NOMO-1 treated with dmso at 0.1 percent for 144 hours (cell line): ENCODE results near the gene YJEFN3.

Experiments
- DNase-seq: peaks from one replicate; lab custom pipeline; 2025; ENCODE audit not compliant: unreplicated experiment; lab: John Stamatoyannopoulos, UW

The YJEFN3 gene

DNA sequence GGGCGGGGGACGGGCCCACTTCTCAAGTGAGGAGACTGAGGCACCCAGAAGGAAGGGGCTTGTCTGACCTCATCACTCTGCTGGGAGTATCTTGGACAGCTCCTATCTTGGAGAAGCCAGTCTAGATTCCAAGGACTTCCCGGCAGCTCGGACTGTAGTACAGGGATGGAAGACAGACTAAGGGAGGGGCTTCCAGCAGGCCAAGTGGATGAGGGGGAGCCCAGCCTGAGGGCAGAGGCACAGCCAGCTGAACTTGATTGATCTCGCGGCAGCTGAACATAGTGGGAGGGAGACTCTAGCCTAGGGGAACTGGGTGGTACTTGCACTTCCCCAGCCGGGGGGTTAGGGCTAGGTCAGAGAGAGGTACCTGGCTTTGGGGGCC is 10.1 kb downstream of the YJEFN3 start:
- DNase-seq = no peak

DNA sequence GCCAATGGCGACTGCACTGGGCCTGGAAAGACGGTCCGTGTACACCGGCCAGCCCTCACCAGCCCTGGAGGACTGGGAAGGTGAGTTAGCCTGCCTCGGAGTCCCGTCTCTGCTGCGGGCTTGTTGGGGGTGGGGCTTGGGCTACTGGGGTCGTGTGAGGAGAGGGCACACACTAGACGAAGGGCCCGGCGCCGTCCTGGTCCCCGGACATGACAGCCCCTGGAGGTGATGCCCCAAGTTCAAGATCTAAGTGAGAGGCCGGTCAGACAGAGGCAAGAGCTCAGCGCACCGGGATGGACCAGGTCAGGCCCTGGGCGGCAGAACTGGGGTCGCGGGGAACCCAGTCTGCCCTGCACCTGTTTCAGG is 11.0 kb downstream of the YJEFN3 start:
- DNase-seq = no peak

DNA sequence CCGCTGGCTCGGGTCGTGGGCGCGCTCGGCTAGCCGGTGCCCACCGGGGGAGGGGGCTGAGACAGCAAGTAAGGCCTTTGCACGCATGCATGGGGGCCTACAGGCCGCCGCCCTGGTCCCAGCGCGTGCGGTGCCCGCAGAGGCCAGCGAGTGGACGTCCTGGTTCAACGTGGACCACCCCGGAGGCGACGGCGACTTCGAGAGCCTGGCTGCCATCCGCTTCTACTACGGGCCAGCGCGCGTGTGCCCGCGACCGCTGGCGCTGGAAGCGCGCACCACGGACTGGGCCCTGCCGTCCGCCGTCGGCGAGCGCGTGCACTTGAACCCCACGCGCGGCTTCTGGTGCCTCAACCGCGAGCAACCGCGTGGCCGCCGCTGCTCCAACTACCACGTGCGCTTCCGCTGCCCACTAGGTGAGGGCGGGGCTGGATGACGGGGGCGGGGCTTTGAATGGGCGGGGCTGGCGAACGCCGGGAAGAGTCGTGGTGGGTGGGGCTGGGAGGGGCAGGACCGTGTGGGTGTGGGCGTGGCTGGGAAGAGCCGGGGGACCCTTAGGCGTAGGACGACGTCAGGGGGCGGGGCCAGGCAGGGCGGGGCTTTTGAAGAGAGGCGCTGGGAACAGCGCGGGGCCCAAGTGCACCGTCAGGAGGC is 11.5 kb downstream of the YJEFN3 start:
- no peak for DNase-seq

DNA sequence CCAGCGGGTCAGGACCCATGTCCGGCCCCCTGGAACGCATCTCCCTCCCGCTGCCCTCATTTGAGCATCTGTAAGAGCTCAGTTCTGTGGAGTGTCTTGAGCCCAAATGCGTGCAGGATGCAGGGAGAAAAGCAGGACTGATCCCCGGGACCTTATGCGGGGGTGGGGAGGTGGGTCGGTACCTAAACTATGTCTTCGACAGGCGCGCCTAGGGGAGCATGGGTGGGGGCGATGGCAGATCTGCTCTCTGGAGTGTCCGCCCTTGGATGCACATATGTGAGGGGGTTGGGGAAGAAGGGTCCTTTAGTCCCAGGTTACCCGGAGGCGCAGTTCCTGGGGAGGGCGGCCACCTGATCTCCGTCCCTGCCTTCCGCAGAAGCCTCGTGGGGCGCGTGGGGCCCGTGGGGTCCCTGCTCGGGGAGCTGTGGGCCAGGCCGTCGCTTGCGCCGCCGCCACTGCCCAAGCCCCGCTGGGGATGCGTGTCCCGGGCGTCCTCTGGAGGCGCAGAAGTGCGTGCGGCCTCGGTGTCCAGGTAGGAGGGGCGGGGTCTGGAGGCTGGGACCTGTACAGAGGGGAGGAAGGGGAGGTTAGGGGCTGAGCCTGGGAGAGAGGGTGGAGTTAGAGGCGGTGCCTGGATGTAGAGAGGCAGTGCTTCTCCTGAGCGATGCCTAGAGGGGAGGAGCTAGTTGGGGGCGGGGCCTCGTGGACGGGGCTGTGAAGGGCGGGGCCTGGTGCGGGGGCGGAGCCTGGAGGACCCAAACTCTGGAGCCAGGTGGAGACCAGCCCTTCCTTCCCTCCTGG is 12.2 kb downstream of the YJEFN3 start:
- DNase-seq = no peak

DNA sequence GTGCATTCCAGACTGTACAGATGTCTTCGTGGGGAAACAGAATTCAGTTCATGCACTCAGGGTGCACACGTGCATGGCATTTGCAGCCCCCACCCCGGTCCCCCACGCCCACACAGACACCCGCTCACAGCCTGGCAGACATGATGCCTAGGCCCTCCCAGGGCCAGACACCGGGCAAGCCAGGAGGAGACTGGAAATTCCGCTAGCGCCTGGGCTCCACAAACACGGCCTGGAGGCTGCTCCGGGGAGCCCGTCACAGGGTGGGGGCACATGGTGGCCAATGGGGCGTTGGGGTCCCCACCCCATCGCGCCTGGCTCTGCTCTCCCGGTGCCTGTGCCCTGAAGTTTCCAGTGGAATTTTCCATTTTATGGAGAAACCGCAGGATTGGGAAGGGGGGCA is 12.9 kb downstream of the YJEFN3 start:
- no peak for DNase-seq

DNA sequence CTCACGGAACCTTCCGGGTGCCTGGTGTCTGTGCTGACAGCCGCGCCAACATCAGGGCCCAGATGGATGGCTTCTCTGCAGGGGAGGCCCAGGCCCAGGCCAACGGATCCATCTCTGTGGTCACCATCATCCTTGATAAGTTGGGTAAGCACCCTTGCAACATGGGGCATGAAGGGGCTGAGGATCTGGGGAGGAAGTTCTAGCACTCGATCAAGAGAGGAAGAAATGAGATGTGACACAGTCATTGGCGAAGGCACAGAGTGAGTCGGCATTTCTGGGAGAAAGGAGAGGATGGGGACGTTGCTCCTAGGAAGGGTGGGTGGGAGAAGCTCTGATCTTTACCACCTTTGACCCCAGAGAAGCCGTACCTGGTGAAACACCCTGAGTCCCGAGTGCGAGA is 13.8 kb downstream of the YJEFN3 start:
- DNase-seq = no peak

DNA sequence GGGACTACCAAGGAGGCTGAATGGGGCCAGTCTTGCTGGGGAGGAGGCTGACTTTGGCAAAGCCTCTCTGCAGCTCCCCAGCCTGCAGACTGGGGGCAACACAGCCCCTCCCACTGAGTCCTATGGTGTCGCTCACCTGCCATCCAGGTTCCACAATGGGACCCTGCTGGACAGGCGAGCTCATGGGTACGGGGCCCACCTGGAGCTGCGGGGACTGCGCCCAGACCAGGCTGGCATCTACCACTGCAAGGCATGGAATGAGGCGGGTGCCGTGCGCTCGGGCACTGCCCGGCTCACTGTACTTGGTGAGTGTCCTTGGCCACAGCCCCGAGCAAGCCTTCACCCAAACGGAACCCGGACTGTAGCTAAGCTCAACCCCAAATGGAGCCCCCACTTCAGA is 14.4 kb downstream of the YJEFN3 start:
- no peak for DNase-seq

DNA sequence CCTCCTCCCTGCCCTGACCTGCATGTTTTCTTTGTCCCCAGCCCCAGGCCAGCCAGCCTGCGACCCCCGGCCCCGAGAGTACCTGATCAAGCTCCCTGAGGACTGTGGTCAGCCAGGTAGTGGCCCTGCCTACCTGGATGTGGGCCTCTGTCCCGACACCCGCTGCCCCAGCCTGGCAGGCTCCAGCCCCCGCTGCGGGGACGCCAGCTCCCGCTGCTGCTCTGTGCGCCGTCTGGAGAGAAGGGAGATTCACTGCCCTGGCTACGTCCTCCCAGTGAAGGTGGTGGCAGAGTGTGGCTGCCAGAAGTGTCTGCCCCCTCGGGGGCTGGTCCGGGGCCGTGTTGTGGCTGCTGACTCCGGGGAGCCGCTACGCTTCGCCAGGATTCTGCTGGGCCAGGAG is 14.9 kb downstream of the YJEFN3 start:
- DNase-seq = no peak

DNA sequence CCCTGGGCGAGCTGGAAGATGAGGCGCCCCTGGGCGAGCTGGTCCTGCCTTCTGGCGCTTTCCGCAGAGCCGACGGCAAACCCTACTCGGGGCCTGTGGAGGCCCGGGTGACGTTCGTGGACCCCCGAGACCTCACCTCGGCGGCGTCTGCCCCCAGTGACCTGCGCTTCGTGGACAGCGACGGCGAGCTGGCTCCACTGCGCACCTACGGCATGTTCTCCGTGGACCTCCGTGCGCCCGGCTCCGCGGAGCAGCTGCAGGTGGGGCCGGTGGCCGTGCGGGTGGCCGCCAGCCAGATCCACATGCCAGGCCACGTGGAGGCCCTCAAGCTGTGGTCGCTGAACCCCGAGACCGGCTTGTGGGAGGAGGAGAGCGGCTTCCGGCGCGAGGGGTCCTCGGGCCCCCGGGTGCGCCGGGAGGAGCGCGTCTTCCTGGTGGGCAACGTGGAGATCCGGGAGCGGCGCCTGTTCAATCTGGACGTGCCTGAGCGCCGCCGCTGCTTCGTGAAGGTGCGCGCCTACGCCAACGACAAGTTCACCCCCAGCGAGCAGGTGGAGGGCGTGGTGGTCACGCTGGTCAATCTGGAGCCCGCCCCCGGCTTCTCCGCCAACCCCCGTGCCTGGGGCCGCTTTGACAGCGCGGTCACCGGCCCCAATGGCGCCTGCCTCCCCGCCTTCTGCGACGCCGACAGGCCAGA is 15.7 kb downstream of the YJEFN3 start:
- DNase-seq = no peak

DNA sequence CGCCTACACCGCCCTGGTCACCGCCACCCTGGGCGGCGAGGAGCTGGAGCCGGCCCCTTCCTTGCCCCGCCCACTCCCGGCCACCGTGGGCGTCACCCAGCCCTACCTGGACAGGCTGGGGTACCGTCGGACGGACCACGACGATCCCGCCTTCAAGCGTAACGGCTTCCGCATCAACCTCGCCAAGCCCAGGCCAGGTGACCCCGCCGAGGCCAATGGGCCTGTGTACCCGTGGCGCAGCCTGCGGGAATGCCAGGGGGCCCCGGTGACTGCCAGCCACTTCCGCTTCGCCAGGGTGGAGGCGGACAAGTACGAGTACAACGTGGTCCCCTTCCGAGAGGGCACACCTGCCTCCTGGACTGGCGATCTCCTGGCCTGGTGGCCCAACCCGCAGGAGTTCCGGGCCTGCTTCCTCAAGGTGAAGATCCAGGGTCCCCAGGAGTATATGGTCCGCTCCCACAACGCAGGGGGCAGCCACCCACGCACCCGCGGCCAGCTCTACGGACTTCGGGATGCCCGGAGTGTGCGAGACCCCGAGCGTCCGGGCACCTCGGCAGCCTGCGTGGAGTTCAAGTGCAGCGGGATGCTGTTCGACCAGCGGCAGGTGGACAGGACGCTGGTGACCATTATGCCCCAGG is 16.4 kb downstream of the YJEFN3 start:
- DNase-seq = no peak

DNA sequence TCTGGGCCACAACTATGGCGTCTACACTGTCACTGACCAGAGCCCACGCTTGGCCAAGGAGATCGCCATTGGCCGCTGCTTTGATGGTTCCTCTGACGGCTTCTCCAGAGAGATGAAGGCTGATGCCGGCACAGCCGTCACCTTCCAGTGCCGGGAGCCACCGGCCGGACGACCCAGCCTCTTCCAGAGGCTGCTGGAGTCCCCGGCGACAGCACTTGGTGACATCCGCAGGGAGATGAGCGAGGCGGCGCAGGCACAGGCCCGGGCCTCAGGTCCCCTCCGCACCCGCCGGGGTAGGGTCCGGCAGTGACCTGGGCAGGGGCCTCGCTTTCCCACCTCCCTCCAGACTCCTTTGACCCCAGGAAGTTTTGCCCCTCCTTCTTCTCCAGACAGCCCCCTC is 17.0 kb downstream of the YJEFN3 start:
- no peak for DNase-seq

DNA sequence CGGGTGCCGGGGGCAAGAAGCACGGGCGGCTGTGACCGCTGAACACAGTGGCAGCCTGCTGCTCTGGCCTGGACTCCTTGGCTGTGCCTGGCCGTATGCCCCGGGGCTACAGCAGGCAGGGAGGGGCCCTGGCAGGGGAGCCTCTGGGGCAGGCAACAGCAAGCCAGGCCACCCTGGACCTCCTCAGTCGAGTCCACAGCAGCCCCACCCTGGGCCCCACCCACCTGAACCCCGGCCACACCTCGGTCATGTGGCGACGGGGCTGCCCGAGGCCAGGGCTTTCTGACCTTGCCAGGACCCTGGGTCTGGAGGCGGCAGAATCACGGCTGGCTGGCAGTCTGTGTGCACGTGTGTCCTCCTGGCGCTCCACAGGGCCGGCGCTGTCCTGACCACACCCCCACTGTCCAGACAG is 18.0 kb downstream of the YJEFN3 start:
- no peak for DNase-seq

DNA sequence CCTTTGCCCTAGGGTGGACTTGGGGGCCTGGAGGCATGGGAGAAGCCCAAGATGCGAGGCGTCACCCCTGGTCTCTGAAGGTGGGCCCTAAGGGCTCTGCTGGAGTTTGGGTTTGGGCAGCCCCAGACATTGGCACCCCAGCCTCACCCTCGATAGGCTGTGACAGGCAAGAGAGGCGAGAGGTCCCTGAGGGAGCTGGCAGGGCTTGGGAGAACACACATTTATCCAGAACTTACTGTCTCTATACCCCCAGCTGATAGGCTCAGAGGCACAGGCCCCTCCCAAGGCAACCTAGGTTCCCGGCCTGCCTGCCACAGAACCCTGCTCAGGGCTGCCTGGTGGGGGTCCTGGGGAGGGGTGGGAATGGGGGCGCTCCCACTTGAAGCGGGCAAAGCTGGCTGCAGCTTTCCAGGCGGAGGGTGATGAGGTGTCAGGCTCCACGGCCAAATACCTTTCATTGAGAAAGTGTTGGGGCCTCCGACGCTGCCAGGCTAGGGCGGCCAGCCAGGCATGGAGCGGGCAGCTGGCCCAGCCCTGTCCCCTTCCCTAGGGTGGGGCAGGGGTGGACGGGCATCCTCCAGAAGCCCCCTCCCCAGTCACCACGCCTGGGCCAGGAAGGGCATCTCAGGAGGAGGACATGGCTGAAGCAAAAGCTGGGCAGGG is 19.1 kb downstream of the YJEFN3 start:
- no peak for DNase-seq

DNA sequence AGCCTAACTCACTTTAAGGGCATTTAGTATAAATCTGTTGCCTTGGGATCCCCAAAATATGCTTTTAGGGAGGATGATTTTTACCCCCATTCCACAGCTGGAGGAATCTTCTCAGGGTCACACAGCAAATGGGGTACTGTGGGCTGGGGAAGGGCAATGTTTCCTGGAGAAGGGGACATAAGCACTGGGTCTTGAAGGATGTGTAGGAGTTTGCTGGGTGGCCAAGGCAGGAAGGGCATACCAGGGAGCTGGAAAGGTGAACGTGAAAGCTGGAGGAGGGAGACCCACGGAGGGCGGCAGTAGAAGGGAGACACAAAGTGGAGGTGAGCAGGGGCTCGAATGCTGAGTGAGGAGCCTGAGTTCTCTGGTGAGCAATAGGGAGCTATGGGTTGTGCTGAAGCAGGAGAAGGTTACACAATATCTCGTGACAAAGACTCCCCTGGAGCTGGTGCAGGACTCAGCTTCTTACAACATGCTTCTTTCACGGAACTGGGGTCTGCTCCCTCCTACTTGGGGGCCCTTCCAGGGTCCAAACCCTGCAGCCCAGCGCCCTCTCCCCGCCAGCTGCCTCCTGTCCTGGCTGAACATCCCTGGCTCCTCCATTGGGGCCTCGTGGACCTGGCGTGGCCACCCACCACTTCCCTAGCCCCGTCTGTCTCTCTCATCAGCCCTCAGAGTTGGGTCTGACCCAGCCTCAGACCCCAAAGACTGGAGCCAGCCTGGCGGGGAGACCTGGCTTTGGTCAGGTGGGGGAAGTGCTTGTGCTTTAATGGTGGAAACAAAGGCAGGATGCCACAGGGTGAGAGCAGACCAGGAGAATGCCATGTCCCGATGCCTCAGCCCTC is 20.4 kb downstream of the YJEFN3 start:
- DNase-seq = no peak

DNA sequence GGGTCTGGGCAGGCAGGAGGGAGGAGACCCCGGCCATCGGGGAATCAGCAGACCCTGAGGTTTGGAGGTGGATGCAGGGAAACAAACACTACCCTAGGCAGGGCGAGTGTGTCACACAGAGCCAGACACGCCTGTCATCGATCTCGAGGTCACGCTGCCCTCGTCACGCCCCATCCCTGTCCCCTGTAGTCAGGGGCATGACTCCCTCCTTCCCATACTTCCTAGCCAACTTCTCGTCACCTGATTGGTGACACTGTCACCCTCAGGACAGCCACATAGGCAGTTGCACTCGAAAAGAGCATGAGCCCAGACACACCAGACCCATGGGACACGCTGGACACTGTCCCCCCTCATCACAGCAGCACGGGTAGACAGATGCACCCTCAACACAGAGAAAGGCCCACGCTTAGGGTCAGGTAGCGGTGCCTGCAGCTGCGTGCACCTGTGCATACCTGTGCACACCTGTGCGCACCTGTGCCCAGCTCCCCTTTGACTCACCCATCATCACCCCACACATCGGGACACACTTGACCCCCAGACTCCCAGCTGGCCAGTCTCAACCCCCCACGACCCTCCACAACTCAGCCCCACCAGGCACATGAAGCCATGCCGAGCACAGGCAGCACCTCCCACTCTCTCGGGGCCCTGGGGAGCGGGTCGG is 21.2 kb downstream of the YJEFN3 start:
- no peak for DNase-seq

DNA sequence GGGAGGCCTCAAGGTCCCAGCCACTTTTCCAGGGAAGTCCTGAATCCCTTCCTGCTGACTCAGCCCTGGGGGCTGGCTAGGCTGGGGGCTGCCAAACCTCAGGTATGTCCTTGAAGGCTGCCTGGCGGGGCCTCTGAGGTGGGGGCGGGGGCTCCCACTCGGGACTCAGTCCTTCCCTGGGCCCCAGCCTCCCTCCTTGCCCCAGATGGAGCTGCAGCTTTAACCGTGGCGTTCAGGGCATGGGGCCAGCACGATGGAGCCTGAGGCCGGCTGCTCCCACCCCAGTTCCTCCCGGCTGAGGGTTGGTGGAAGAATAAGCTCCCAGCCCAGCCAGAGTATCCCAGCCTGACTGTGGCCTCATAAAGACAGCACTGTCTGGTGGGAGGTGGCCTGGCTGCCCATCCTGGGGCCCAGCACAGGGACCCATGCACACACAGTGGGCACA is 21.8 kb downstream of the YJEFN3 start:
- no peak for DNase-seq

DNA sequence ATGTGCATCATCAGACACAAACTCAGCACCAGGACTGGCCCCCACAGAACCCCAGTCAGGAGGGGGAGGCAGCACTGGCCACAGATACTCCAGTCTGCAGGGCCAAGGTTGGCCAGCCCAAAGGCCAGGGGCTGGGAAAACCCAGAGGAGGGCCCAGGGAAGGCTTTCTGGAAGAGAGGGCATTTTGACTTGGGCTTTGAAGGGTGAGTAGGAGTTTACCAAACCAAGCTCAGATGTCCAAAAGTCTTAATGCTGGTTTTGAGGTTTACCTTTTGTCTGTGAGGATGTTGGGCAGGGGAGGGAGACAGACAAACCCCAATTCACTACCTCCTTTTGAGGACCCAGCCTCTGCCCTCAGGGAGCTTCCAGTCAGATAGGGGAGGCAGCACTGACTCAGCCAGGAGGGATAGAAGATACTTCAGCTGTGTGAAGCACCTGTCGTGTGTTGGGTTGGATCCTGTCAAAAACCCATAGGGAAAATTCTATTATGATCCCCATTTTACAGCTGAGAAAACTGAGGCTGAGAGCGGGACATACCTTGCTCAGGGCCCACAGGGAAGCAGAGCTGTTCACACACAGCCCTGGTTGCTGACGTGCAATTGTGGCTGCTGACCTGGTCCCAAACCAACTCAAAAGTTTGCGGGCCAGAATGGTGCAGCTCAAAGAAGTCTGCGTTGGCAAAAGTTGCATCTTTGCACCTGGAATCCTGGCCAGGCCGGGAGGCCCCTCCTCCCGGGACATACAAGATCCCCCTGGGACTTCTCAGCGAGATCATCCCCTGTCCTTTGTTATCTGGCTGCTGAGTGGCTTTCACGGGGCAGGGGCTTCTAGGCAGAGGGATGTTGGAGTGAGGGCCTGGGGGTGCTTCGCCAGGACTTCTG is 22.5 kb downstream of the YJEFN3 start:
- DNase-seq = no peak

DNA sequence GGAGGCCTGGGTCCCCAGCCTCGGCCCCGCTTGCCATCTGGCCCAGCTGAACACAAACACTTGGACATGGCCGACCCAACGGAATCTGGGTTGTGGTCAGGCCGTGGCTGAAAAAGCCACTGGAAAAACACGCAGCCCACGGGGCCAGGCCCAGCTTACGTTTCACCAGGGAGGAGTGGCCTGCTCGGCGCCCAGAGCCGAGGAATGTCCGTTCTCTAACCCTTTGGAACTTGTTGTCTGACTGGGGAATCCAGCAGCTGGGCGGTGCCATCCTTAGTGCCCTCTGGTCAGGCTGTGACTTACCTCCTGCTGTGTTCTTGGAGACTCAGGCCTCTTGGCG is 23.1 kb downstream of the YJEFN3 start:
- DNase-seq = no peak

DNA sequence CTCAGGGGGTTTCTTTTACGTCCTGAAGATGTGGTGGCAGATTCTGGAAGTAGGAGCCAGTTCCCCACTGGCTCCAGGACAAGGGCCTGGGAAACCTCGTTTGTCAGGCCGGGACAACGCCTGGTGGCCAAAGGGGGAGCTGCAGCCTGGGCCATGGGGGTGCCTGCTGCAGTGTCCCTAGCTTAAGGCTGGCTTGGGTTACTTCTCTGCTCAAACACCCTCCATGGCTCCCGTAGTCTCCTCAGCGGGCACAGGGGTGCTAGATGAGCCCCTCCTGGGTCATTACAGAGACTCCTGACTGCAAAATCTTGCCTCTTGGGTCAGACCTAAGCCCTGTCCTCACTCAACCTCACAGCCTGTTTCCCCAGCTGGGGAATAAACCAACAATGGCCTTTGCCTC is 24.1 kb downstream of the YJEFN3 start:
- no peak for DNase-seq
